Testis (tissue), 3 donors: Measurements from ENCODE around the gene ALOX5. TPM values are rescaled to one million over a fixed set of nuclear protein-coding genes. Genes with fewer than 3 reads are reported as not detected.

Experiments used
- DNase-seq: peaks from one replicate; pipeline ENCODE4 v3.0.0-alpha.2; 2019
- H3K27ac ChIP-seq, 2 donors: fragments of 200-600 bp; sonication (generic); one replicate each; pipeline ENCODE4 v1.5.1; 2019
- H3K27me3 ChIP-seq: fragments of 200-600 bp; sonication (generic); one replicate; pipeline ENCODE4 v1.5.1; 2019
- H3K36me3 ChIP-seq: fragments of 200-600 bp; sonication (generic); one replicate; pipeline ENCODE4 v1.5.1; 2017; ENCODE audit warnings: low read depth; ENCODE audit errors: missing control alignments
- H3K4me1 ChIP-seq: fragments of 200-600 bp; sonication (generic); one replicate; pipeline ENCODE4 v1.5.1; 2019
- H3K4me3 ChIP-seq, 2 donors: fragments of 200-600 bp; sonication (generic); one replicate each; pipeline ENCODE4 v1.5.1; 2017 to 2019
- H3K9me3 ChIP-seq: fragments of 200-600 bp; sonication (generic); one replicate; pipeline ENCODE4 v1.5.1; 2017
- CTCF ChIP-seq, 3 experiments: fragments of 450-650 bp in 2 of 3; fragments of 200-600 bp in 1 of 3; sonication (generic) in 1 of 3; IDR thresholded peaks; one replicate each; pipeline ENCODE4 v1.5.1; 2016 to 2019; ENCODE audit warnings: antibody characterized with exemption in 3 of 3, mild to moderate bottlenecking in 2 of 3, moderate library complexity in 1 of 3
- POLR2A ChIP-seq: fragments of 450-650 bp; IDR thresholded peaks from one replicate; pipeline ENCODE4 v1.6.1; 2017; ENCODE audit warnings: antibody characterized with exemption, mild to moderate bottlenecking, moderate library complexity
- WGBS, 2 donors: methylation state at CpG; one replicate each; pipeline ENCODE4 v1.1.5; 2018; 5-methylcytosine and 5-hydroxymethylcytosine counted together
- intact Hi-C: fragments of 100-400 bp; cut with DNase I; formaldehyde crosslinking; loops from one replicate; pipeline ENCODE4 v1.15.1; 2023; ENCODE audit warnings: low total_unique reads
- polyA plus RNA-seq: library from polyadenylated mRNA; stranded (reverse); fragments of 350-450 nt; fragmentation: Illumina TruSeq; extraction: RNeasy Lipid Tissue Mini Kit (QIAGEN cat#74804); gene quantifications from one replicate; pipeline ENCODE4 v1.2.3, GENCODE V29; 2014; ENCODE audit warnings: low read depth, low replicate concordance; ENCODE audit not compliant: insufficient read depth
- total RNA-seq, 2 donors: library from RNA; depleted of rRNA; stranded (reverse); fragments of >200 nt; gene quantifications; one replicate each; pipeline ENCODE4 v1.2.3, GENCODE V29; 2016

Gene ALOX5
- total and polyA plus RNA-seq, 3 donors from 2014 or later: 11.4 to 18.5 (median 13.7) TPM

DNA sequence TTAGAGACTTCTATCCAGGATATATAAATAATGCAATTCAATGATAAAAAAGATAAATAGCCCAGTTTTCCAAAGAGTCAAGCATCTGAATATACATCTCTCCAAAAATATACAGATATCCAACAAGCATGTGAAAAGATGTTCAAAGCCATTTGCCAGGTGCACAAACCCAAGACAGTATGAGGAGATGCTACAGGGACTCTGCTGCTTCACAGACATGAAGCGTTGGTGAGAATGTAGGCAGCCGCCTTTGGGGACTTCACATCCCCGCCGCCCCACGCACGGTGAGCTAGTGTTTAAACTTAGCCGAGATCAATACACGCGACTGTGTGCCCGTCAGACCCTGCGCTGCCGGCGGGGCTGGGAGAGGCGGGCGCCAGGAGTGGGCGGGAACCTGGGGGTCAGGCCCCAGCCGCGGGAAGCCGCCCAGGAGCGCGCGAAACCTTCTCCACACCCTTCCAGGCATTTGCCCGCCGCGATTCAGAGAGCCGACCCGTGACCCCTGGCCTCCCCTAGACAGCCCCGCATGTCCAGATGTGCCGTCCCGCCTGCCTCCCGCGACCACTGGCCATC, 927 bp upstream of the ALOX5 start:
- Histone ChIP-seq H3K27me3 (no peaks in the 10 kb centered on the region), H3K9me3 (no peaks in the 10 kb centered on the region), H3K4me3 (peak overlapping the region; percentile 49 to 55), H3K27ac (no peak overlapping the region), H3K36me3 (no peaks in the 10 kb centered on the region), H3K4me1 (no peaks in the 10 kb centered on the region)
- no peak for TF ChIP-seq POLR2A
- TF ChIP-seq CTCF (IDR thresholded peaks at IDR 0.05): no peak
- DNase-seq: peak; percentile 27
- WGBS, 2 donors: 0 to 2% methylated on average over 13 to 32 of the region's 32 CpGs
- intact Hi-C loops: no loop called here

DNA sequence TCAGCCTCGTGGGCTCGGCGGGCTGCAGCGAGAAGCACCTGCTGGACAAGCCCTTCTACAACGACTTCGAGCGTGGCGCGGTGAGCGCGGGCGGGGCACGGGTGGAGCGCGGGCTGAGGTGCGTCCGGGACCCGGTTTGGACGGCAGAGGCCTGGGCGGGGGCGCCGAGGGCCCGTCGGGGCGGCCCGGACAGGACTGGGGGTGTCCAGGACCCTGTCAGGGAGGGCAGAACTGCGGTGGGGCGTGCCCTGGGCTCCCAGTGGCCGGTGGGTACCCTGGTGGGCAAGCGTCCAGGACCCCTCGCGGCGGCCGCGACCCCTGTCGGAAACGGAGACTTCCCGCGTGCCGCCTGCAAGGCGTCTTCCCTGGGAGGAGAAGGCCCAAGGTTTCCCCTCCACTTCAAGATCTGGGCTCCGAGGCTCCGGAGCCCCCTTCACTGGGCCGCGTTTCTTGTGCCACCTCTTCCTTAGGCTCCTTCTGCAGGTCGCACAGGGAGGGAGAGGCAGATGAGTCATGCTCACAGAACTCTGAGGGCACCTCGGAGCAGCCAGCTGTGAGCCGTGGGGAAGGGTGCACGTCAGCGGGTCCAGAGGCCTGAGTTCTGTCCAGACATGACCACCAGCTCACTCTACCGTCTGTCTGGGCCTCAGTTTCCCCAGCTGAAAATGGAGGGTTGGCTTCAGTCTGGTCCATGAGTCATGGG, 485 bp downstream of the ALOX5 start:
- Histone ChIP-seq H3K27ac (peak overlapping the region in 1 of 2 donors; percentile 36), H3K4me1 (no peaks in the 10 kb centered on the region), H3K9me3 (no peaks in the 10 kb centered on the region), H3K27me3 (no peaks in the 10 kb centered on the region), H3K4me3 (peak overlapping the region; percentile 49 to 55), H3K36me3 (no peaks in the 10 kb centered on the region)
- 8% methylated on average over 48 of the region's 51 CpGs; no CpG with 5 or more reads in 1 of the 2 donors for WGBS, 2 donors
- no peak for DNase-seq
- intact Hi-C loops: no loop called here
- no peak for TF ChIP-seq CTCF (IDR thresholded peaks at IDR 0.05)
- no peak for TF ChIP-seq POLR2A

GRCh38 chr10:45375101-45375500, 1.1 kb downstream of the ALOX5 start:
- no peaks in the 10 kb centered on the region for H3K9me3 ChIP-seq
- WGBS, 2 donors: 46 to 82% methylated on average over 8 of the region's 8 CpGs
- no peaks in the 10 kb centered on the region for H3K36me3 ChIP-seq
- DNase-seq: no peak
- intact Hi-C loops: no loop called here
- peak overlapping the region in 1 of 2 donors; percentile 49 for H3K4me3 ChIP-seq
- no peak for TF ChIP-seq POLR2A
- no peak overlapping the region for H3K27ac ChIP-seq
- no peaks in the 10 kb centered on the region for H3K4me1 ChIP-seq
- H3K27me3 ChIP-seq: no peaks in the 10 kb centered on the region

DNA sequence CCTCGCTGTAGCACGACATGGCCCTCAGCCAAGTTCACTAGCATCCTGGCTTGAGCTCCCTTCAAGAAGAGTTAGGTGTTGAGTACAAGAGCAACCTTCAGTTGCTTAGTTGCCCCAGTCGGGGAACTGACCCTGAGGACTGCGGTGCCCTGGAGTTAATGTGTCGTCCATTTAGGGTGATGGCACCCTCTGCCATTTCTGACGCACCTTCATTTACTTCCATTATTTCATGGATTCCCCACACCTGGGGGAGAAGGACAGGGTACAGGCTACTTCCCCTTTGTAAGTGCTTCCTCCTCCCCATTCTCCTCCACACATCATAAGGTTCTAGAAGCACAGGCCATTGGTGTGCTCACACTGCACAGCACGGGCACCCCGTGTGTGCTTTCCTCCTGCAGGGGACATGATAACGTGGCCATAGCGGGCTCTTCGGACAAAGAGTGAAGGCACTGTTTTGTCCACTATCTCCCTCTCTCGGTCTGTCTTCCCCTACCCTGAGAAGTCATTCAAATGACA, 1.8 kb downstream of the ALOX5 start:
- Histone ChIP-seq H3K27me3 (no peaks in the 10 kb centered on the region), H3K36me3 (no peaks in the 10 kb centered on the region), H3K27ac (no peak overlapping the region), H3K9me3 (no peaks in the 10 kb centered on the region), H3K4me3 (no peak overlapping the region), H3K4me1 (no peaks in the 10 kb centered on the region)
- WGBS, 2 donors: 62 to 72% methylated on average over 12 of the region's 12 CpGs
- no peak for DNase-seq
- TF ChIP-seq POLR2A: no peak
- TF ChIP-seq CTCF (IDR thresholded peaks at IDR 0.05): no peak
- intact Hi-C loops: no loop called here

DNA sequence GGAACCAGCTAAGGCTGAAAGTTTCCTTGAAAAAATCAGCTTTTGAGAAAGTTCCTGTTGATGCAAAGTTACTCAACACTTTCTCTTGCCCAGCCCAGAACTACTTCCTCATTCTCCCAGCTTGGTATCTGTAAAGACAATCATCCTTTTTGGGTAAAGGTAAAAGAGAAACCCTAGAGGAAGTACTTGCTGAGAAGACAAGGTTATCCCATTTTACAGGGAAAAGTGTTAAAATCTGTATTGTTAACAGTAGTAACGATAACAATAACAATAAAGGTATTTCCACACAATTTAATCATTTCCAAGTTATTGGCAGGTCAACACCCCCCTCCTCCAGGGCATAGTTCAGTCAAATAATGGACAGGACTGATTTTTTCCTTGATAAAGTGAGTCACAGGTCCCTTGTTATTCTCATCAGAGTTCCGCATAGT, 2.4 kb downstream of the ALOX5 start:
- no peak overlapping the region for H3K27ac ChIP-seq
- intact Hi-C loops: no loop called here
- no peak for TF ChIP-seq POLR2A
- TF ChIP-seq CTCF (IDR thresholded peaks at IDR 0.05): no peak
- 76 to 85% methylated on average over 2 of the region's 2 CpGs for WGBS, 2 donors
- H3K36me3 ChIP-seq: no peaks in the 10 kb centered on the region
- H3K27me3 ChIP-seq: no peaks in the 10 kb centered on the region
- H3K4me1 ChIP-seq: no peaks in the 10 kb centered on the region
- H3K9me3 ChIP-seq: no peaks in the 10 kb centered on the region
- DNase-seq: no peak
- H3K4me3 ChIP-seq: no peak overlapping the region
